Activated CD4-positive, alpha-beta T cell treated with anti-CD3 and anti-CD28 coated beads, Interleukin-2, amount 50 U/mL, for 1 hour (primary cell): Measurements from ENCODE around the gene OSBPL2.

ENCODE experiments used
- DNase-seq: peaks from one replicate; pipeline ENCODE4 v3.0.0-alpha.2; 2020

The OSBPL2 gene

DNA sequence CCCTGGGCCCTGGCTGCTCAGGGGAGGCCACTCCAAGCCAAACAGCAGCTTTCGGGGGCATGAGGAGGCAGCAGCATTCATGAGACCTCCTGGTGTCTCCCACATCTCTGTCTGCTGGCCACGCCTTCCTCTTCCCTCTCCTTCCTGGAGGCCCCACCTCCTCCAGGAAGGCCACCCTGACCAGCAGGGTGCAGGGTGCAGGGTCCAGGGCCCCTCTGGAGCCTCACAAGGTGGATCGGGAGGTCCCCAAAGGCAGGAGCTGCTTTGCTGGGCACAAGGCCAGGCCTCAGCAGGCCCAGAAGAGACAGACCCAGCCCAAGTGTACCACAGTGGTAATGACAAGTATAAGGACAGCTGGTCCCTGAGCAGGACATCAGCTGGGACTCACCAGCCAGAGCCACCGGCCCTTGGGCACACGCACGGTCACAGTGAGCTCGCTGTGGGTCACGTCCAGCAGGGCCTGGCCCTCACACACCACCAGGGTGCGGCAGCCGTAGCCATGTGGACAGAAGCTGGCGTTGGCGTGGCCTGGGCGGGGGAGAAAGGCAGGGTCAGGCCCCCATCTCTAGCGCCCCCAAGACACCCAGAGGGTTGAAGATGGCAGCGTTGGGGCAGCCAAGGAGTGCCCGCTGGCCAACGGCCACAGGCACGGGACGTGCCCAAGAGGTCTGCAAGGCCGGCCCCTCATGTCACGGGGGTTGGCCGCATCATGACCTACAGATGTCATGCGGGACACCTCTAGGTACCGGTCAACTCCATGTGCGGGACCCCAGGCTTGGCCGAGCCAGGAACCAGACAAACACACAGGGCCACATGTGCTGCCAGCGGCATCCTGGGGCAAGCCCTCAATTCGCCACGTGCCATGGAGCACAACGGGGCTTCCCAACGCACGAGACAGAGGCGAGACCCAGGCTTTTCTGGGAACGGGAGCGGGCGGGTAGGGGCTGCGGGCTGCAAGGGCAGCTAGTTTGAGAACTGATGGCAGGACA lies 91.4 kb downstream of the OSBPL2 start:
- no peak for DNase-seq

DNA sequence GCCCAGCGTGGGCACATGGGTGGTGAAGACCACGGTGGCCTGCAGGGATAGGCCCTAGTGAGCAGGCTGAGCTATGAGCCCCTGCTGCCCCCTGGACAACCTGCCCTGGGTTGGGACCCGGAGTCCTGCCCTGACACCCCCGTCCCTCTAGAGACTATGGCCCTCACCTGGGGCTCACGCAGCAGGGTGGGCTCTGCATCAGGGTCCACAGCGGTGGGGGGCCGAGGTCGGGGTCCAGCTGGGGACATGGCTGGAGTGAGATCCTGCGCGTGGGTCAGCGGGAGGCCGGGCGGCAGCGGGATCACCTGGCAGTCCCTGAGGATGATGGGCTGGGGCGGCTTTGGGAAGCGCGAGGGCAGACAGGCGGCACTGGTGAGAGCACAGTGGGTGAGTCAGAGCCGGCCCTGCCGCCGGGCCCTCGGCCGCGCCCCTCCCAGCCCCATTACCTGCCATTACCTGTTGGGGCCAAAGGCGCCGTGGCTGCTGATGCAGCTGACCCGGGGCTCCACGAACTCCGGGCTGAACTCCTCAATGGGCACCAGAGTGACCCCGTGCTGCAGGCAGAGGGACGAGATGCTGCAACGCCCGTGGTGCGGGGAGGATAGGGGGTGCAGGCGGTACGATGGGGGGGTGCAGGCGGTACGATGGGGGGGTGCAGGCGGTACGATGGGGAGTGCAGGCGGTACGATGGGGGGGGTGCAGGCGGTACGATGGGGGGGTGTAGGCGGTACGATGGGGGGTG lies 92.4 kb downstream of the OSBPL2 start:
- DNase-seq = no peak

DNA sequence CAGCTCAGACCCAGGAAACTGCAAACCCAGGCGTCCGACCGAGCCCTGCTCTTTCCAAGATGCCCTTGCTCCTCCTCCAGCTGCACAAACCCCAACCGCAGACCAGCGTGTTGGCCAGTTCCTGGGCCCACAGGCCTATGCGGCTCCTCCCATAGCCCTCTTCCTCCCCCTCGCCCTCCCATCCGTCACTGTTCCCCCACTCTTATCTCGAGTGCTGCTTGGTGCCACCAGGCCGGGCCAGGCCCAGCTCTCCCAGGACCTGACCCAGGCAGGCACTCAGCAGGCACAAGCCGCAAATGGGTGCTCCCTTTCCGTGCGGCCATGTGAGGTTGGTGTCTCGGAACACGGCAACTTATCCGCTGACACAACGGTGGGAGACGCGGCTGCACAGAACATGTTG lies 93.0 kb downstream of the OSBPL2 start:
- DNase-seq = no peak

DNA sequence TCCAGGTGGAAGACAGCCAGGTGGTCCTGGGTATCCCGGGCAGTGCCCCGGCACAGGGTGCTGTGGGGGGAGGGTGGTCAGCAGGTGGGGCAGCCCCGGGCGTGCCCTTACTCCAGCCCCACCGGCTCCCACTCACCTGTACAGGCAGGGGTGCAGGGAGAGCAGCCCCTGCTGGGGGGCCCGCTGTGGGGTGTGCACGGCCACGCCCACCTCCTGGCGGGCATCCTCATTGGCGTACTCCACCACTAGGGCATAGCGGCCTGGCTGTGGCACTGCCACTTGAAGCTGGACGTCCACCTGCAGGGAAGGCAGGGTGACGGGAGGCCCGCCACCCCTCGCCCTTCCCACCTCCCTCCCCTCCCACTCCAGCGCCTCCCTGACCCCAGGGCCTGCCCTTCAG lies 94.1 kb downstream of the OSBPL2 start:
- no peak for DNase-seq

DNA sequence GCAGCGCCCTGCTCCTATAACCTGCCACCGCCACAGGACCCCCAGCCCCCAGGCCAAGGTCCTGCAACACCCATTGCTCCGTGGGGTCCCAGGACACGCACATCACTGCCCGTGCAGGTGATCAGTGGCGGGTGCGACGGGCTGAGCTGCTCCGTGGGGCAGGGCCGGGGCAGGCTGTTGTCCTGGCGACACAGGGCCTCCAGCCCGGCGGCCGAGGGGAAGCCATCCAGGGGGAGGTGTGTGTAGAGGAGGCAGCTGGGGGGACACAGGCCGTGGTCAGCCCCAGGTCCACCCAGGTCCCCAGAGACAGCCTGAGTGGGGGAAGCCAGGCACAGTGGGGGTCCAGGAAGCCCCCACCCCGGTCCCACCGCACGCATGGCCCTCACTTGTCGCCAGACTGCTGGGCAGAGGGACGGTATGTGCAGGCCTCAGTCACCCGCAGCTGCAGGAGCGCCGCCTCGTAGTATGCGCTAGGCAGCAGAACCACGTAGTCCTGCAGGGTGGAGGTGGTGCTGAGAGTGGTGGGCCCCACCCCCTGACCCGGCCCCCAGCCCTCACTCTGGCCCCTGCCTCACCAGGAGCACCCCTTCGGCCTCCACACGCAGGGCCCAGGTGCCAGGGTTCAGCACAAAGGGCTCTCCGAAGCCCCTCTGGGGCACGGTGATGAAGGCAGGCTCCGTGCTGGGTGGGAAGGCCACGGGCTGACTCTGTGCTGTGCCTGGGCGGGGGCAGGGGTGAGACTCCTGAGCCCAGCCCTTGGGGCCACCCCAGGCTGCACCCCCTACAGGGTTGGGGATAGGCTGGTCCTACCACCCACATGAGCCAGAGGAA lies 94.9 kb downstream of the OSBPL2 start:
- no peak for DNase-seq

DNA sequence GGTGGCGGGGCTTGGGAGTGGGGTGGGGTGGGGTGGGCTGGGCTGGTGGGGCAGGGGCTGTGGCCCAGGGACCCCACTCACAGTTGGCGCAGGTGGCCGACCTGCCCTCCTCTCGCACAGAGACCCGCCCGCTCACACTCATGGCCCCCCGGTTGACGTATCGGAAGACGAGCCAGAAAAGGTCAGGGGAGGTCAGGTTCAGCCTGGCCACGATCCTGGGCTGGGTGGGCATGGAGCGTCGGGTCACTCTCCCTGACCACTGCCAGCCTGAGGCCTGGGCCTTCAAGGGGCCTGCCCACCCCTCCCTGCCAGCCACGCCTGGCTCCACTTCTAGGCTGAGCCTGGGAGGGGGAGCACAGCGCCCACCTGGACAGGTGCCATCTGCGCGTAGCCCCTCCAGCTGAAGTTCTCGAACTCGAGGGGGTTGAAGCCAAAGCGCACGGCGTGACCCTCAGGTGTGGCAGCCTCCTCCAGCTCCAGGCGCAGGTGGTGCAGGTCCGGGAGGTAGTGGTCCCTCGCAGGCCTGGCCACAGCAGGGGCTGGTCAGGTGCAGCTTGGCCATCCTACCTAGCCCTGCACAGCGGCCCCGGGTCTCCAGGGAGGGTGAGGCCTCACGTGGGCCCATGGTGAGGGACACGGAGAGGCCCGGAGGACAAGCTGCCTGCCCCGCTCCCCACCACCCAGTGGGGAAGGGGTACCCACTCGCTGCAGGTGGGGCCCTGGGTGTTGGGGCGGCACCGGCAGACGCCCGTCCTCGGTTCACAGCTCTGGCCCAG lies 95.7 kb downstream of the OSBPL2 start:
- DNase-seq = no peak

DNA sequence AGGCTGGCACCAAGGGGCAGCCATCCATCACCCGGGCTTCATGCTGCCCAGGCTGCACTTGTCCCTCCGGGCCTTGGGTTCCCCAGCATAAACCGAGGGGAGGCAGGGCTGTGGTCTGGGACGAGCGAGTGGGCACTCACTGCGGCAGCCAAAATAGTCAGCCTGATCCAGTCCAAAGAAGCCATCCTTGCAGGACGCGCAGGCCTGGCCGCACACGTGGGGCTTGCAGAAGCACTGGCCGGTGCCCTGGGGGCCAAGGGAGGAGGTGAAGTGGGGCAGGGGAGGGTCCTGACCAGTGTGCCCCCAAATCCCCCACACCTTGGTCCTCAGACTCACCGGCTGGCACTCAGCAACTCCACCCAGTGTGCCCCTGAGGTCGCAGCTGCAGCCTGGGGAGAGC lies 96.6 kb downstream of the OSBPL2 start:
- DNase-seq = no peak

DNA sequence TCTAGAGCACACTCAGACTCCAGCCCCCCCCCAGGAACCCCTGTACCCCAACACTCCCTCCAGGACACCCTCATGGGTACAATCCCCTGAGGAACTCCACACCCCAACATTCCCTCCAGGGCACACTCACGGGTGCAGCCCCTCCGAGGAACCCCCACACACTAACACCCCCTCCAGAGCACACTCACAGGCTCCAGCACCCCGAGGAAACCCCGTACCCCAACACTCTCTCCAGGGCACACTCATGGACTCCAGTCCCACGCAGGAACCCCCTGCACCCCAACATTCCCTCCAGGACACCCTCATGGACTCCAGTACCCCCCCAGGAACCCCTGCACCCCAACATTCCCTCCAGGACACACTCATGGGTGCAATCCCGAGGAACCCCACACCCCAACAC lies 97.2 kb downstream of the OSBPL2 start:
- DNase-seq = no peak

DNA sequence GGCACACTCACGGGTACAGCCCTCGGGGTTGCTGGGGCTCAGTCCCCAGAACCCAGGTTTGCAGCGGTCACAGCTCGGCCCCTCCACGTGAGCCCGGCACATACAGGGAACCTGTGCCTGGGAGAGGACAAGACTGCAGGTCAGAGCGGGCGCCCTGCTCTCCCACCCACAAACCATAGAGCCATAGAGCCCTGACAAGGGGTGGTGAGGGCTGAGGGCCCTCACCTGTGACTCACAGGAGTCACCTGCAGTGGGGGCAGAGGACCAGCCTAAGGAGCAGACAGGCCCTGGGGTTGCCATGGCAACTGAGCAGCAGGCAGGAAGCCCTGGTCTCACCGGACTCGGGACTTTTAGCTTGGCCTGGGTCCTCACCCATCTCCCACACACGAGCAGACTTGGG lies 98.0 kb downstream of the OSBPL2 start:
- no peak for DNase-seq

DNA sequence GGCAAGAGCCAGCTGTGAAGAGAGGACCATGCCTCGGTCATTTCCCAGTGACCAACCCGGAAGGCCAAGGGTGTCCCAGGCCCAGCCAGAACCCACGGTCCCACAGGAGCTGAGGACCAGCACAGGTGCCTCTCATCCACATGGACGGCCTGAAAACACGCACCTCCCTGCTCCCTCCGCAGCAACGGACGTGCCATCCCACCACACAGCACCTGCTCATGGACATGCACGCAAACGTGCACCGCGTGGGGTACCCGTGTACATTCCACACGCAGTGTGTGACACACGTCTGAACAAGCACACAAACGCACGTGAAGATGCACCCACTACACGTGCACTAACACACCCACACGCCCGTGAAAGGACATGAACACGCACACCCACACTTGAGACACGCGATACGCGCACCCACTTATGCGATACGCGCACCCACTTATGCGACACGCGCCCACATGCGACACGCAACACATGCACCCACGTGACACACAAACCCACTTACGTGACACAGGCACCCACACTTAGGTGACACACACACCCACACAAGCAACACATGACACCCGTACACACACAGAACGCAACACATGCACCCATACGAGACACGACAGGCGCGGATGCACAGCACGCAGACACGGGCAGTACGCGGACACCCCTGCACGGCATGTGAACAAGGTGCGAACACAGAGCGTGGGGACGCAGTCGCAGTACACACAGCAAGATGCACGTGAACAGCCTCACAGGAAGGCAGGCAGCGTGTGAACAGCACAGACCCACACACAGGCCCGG lies 98.6 kb downstream of the OSBPL2 start:
- DNase-seq = no peak

DNA sequence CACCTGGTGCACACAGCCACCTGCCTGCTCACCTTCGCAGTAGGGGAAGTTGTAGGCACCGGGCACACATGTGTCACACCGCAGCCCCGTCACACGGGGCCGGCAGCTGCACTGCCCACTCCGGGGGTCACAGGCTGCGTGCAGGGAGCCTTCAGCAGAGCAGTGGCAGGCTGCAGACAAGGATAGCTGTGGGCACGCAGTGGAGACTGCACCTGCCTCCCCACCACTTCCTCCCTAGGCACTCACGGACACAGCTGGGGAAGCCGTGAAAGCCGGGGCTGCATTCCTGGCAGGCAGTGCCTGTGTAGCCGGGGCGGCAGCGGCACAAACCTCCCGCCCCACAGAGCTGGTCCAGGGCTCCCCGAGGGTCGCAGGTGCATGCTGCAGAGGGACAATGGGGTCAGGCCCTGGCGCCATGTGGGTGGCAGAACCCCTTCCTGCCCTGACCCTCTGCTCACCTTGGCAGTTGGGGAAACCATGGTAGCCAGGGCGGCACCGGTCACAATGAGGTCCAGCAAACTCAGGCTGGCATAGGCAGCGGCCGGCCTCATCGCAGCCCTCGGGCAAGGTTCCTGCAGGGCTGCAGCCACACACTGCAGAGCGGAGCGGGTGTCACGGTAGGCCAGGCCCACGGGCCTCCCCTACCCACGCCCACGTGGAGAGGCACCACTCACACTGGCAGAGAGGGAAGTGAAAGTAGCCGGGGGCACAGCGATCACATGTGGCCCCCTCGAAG lies 99.4 kb downstream of the OSBPL2 start:
- DNase-seq = no peak

DNA sequence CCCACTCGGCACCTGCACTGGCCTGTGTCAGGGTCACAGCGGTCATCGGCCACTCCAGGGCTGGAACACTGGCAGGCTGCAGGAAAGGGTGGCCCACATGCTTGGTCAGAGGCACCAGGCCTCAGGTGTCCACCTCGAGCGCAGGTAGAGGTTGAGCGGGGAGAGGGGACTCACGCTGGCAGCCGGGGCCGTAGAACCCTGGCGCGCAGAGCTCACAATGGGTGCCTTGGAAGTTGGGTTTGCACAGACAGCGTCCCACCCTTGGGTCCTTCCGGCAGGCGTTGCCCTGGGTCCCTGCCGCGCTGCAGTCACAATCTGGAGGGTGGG lies 99.9 kb downstream of the OSBPL2 start:
- no peak for DNase-seq

DNA sequence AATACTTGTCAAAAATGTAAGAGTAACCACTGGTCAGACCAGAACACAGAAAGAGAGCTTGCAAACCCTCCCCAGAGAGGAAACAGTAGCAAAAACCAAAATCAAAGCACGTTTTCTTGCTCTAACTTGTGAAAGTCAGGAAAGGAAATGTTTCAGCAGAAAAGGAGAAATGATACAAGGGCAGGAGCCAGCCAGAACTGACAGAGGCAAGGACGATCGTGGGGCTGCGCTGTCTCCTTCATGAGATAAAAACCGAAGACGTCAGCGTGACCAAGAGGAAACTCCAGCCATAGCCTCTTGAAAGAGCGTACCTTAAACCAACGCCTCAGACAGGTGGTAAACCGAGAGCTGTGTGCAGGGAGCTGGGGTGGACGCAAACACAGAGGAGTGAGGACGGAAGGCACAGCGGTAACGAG lies 101.3 kb downstream of the OSBPL2 start:
- no peak for DNase-seq

DNA sequence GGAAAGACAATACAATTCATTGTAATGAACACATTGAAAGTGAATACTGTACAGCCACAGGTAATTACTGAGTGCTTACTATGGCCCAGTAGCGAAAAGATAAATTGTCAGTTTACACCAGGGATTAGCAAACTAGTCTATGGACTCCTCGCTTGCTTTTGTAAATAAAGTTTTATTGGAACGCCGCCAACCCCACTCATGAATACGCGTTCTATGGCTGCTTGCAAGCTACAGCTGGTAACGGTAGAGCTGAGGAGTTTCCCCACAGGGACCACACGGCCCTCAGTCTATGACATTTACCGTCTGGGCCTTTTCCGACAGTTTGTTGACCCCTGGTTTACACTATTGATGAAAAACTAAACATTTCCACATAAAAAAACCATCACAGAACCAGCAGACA lies 104.6 kb downstream of the OSBPL2 start:
- DNase-seq = no peak

DNA sequence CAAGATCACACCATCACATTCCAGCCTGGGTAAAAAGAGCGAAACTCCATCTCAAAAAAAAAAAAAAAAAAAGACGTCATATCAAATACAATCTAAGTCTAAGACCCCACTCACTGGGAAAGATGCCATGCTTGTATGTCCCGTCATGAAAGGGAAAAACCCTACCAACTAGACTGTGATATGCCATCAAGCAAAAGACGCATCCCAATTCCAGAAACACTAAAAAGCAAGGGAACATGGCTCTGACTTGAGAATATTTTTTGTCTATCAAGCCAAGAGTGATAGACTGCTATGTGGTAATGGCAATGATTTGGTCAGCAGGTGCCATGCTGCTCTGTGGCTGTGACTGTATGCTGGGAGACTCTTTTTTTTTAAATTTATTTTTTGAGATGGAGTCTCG lies 105.8 kb downstream of the OSBPL2 start:
- DNase-seq = no peak

DNA sequence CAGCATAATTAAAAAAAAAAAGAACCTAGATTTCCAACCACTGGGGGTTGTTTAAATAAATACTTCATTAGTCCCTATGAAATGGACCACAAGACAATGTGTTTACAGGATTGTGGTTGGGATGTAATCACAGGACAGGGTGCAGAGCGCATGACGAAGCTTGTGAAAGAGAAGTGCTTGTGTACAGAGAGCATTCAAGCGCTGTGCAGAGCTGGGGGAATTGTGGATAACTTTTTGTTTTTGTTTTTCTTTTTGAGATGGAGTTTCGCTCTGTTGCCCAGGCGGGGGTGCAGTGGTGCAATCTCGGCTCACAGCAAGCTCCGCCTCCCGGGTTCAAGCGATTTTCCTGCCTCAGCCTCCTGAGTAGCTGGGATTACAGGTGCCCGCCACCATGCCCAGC lies 106.5 kb downstream of the OSBPL2 start:
- no peak for DNase-seq
